Osteoblast (primary cell): Measurements from ENCODE around the gene MCRIP1. TPM values are rescaled to one million over a fixed set of nuclear protein-coding genes. Genes with fewer than 3 reads are reported as not detected.

Experiments
- DNase-seq: peaks from one replicate; pipeline ENCODE4 v3.0.0; 2011; ENCODE audit warnings: low spot score, mixed read lengths; ENCODE audit not compliant: insufficient read length; ENCODE audit errors: missing footprints
- H2AFZ ChIP-seq: 2 replicates; pipeline ENCODE4 v1.6.0; 2011; ENCODE audit warnings: mild to moderate bottlenecking, low read length
- H3K27ac ChIP-seq: 2 replicates; pipeline ENCODE4 v1.5.1; 2011; ENCODE audit warnings: mild to moderate bottlenecking, low read depth, low read length, moderate library complexity
- H3K27me3 ChIP-seq: 2 replicates; pipeline ENCODE4 v1.6.0; 2012; ENCODE audit warnings: mild to moderate bottlenecking, control low read depth, inconsistent platforms, low read length, moderate library complexity; ENCODE audit not compliant: insufficient read depth
- H3K36me3 ChIP-seq: 2 replicates; pipeline ENCODE4 v1.5.1; 2011; ENCODE audit warnings: mild to moderate bottlenecking, low read length, control low read depth, moderate library complexity; ENCODE audit not compliant: insufficient read depth
- H3K4me1 ChIP-seq: 2 replicates; pipeline ENCODE4 v1.5.1; 2011; ENCODE audit warnings: mild to moderate bottlenecking, low read length, control low read depth, moderate library complexity; ENCODE audit not compliant: insufficient read depth
- H3K4me2 ChIP-seq: 2 replicates; pipeline ENCODE4 v1.6.0; 2011; ENCODE audit warnings: mild to moderate bottlenecking, low read length; ENCODE audit not compliant: insufficient read depth
- H3K4me3 ChIP-seq: fragments of 200-600 bp; sonication (generic); 3 replicates; pipeline ENCODE4 v1.5.1; 2012; ENCODE audit warnings: mild to moderate bottlenecking, low read length, inconsistent platforms; ENCODE audit not compliant: insufficient read depth
- H3K79me2 ChIP-seq: 2 replicates; pipeline ENCODE4 v1.6.0; 2012; ENCODE audit warnings: mild to moderate bottlenecking, low read length, control low read depth, inconsistent platforms; ENCODE audit not compliant: insufficient read depth
- H3K9me3 ChIP-seq: 2 replicates; pipeline ENCODE4 v1.5.1; 2011; ENCODE audit warnings: low read depth, low read length, control low read depth
- H4K20me1 ChIP-seq: 2 replicates; pipeline ENCODE4 v1.6.0; 2012; ENCODE audit warnings: mild to moderate bottlenecking, low read length, control low read depth; ENCODE audit not compliant: insufficient read depth
- total RNA-seq: library from RNA; depleted of rRNA; stranded (reverse); fragments of >200 nt; gene quantifications from 2 replicates; pipeline ENCODE4 v1.2.3, GENCODE V29; 2012
- TF ChIP-seq, protein P1 (sequence below): IDR thresholded peaks from 2 replicates; pipeline ENCODE4 v1.5.1; 2011; ENCODE audit warnings: mild to moderate bottlenecking, low read depth, low read length, moderate library complexity; ENCODE audit errors: extremely low read depth

The MCRIP1 gene
- total RNA-seq, 1 donor, result 163 TPM

DNA sequence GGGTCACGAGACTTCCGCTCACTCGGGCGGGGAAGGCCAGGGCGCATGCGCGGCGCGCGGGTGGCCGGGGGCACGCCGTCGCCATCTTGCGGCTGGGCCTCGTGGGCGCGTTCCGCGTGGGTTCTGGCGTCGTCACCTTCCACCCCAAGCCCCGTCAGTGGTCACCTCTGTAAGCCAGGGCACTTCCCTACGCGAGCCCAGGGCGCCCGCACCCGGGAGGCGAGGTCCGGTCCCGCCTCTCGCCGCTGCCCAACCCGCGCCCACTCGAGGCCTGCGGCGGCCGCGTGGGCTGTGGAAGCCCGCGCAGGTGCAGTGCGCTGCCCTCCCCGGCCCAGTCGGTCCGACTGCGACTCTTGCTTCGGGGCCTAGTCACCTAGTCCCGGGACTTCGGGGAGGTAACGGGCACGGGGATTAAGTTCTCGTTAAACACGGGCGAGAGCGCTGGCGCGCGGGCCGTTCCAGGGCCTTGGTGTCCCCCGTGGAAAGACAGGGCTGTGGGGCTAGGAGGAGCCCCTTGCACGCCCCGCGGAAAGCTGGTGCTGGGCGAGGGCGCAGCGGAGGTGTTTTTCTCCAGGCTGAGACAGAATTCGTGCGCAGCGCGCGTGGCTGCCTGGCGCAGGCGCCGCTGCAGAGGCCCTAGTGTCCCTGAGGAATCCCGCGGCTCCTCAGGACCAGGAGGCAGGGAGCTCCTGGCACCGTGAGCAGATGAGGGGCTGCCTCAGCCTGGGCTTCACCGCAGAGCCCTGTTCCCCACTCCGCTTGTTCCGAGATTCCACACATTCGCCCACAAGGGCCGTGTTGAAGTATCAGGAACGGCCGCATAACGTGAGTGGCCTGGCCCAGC is 38.5 kb upstream of the MCRIP1 start:
- Histone ChIP-seq H3K4me2 (peak overlapping the region; percentile 92), H3K27ac (peak overlapping the region; percentile 94), H3K79me2 (peaks cover 25% of the 10 kb centered on the region), H3K36me3 (peaks cover 22% of the 10 kb centered on the region), H4K20me1 (peaks cover 29% of the 10 kb centered on the region), H3K9me3 (no peaks in the 10 kb centered on the region), H3K27me3 (no peaks in the 10 kb centered on the region), H3K4me3 (peak overlapping the region; percentile 92), H3K4me1 (peaks cover 23% of the 10 kb centered on the region), H2AFZ (peak overlapping the region; percentile 83)
- peak; percentile 100 for DNase-seq
- TF ChIP-seq, protein P1, sequence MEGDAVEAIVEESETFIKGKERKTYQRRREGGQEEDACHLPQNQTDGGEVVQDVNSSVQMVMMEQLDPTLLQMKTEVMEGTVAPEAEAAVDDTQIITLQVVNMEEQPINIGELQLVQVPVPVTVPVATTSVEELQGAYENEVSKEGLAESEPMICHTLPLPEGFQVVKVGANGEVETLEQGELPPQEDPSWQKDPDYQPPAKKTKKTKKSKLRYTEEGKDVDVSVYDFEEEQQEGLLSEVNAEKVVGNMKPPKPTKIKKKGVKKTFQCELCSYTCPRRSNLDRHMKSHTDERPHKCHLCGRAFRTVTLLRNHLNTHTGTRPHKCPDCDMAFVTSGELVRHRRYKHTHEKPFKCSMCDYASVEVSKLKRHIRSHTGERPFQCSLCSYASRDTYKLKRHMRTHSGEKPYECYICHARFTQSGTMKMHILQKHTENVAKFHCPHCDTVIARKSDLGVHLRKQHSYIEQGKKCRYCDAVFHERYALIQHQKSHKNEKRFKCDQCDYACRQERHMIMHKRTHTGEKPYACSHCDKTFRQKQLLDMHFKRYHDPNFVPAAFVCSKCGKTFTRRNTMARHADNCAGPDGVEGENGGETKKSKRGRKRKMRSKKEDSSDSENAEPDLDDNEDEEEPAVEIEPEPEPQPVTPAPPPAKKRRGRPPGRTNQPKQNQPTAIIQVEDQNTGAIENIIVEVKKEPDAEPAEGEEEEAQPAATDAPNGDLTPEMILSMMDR, result peak; percentile 16

DNA sequence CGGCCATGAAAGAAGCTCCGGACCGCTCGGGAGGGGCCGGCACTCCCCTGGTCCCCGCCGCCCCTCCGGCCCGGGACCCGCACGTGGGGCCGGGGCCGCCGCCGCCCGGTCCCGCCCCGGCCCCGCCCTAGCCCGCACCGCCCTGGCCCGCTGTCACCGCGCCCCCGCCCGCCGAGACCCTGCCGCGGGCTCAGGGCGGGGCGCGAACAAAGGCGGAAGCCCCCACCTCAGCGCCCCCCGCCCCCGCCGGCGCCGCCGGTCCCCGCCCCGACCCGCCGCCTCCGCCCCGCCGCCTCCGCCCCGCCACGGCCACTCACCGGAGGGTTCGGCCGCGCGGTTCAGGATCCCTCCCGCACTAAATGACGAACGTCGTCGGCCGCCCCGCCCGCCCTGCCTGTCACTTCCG is 37.9 kb upstream of the MCRIP1 start, which contains the start of gene ARHGDIA:
ARHGDIA (minus strand) TSS at position 357 of the 406 bp plus-strand sequence. CDS start 1,407 bp downstream, outside the sequence.
- Histone ChIP-seq H4K20me1 (peaks cover 35% of the 10 kb centered on the region), H3K27me3 (no peaks in the 10 kb centered on the region), H3K36me3 (peaks cover 27% of the 10 kb centered on the region), H3K9me3 (no peaks in the 10 kb centered on the region), H3K4me3 (peak within 1 kb of the TSS; percentile 92), H3K79me2 (peaks cover 30% of the 10 kb centered on the region), H3K4me1 (peaks cover 23% of the 10 kb centered on the region), H2AFZ (peak within 1 kb of the TSS; percentile 83), H3K27ac (peak within 1 kb of the TSS; percentile 94), H3K4me2 (peak within 1 kb of the TSS; percentile 92)
- DNase-seq, result peak; percentile 91
- TF ChIP-seq, protein P1, result no peak

DNA sequence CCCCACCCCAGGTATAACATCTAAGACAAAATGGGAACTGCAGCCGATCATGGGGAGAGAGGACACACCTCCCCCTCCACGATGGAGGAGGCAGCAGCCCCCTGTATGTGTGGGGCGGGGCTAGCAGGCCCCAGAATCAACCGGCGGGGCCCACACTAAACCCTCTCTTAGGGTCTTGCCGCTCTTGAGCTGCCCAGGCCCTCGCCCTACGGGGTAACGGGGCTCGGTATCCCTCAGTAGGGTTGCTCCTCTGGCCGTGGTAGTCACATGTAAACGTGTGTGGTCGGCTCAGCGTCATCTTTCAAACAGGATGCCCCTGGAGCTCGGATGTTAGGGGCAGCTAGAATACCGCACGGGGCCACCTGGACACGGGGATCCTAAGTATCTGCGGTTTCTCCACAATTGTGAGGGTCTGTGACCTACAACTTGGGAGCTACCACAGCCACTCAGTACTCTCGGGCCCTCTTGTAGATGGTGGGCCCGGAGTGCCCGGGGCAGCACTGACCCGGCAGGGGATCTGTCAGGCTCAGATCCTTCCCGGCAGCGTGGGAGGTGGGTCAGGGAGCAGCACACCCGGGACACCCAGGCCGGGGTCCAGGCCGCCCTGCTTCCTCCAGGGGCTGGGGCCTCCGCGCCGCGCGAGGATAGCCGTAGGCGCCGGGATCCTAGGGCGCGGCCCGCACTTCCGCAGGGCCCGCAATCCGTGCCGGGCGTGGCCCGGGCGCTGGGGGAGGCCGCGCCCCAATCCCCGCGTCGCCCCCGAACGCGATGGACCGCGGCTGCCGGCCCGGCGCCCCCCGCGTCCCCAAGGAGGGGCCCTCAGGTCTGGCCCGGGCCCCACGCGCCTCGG is 37.3 kb upstream of the MCRIP1 start:
- TF ChIP-seq, protein P1, result no peak
- H3K27ac ChIP-seq, result peak overlapping the region; percentile 82
- H3K4me3 ChIP-seq, result peak overlapping the region; percentile 92
- H3K36me3 ChIP-seq, result peaks cover 33% of the 10 kb centered on the region
- H3K4me2 ChIP-seq, result peak overlapping the region; percentile 88
- no peaks in the 10 kb centered on the region for H3K27me3 ChIP-seq
- no peaks in the 10 kb centered on the region for H3K9me3 ChIP-seq
- H3K79me2 ChIP-seq, result peaks cover 36% of the 10 kb centered on the region
- H2AFZ ChIP-seq, result no peak overlapping the region
- peak; percentile 95 for DNase-seq
- H4K20me1 ChIP-seq, result peaks cover 41% of the 10 kb centered on the region
- H3K4me1 ChIP-seq, result peaks cover 23% of the 10 kb centered on the region
